ENCODE measurements around the gene ADK.

DNA sequence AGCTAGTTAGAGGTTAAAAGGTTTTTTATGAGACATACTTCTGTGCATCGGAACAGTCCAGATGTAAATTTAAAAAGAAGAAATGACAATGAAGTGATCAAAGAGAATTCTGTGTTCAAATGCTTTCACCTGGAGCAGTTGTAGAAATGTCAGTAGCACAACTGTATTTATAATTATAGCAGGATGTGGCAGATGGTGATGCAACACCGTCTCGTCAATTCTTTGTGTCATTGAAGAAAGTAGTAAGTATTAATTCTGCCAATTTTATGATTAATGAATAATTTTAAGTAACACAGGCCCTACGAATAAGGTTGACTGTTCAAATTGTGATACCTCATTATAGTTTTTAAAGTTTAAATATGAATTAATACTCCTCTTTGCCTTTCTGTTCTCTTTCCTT is 171.1 kb downstream of the ADK start:
- TF ChIP-seq, protein P1, sequence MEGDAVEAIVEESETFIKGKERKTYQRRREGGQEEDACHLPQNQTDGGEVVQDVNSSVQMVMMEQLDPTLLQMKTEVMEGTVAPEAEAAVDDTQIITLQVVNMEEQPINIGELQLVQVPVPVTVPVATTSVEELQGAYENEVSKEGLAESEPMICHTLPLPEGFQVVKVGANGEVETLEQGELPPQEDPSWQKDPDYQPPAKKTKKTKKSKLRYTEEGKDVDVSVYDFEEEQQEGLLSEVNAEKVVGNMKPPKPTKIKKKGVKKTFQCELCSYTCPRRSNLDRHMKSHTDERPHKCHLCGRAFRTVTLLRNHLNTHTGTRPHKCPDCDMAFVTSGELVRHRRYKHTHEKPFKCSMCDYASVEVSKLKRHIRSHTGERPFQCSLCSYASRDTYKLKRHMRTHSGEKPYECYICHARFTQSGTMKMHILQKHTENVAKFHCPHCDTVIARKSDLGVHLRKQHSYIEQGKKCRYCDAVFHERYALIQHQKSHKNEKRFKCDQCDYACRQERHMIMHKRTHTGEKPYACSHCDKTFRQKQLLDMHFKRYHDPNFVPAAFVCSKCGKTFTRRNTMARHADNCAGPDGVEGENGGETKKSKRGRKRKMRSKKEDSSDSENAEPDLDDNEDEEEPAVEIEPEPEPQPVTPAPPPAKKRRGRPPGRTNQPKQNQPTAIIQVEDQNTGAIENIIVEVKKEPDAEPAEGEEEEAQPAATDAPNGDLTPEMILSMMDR (conservative IDR thresholded peaks at IDR 0.05 in 1 of 2, IDR thresholded peaks at IDR 0.05 in 1 of 2; ENCODE audit: low read depth in 1 of 2, low read length in 2 of 2) = no peak
- TF ChIP-seq EZH2 (IDR thresholded peaks at IDR 0.05; ENCODE audit: low read length, missing control alignments) = no peak

Data from fibroblast of lung (primary cell).